Measurements from ENCODE around the gene TRAF3IP1.
"Not testable (repeated sequence)": the region's sequence is repeated elsewhere in the genome, so short reads cannot be mapped to it uniquely, and the experiment has no call there.

Gene TRAF3IP1

GRCh38 chr2:238344035-238344434, 23.7 kb downstream of the TRAF3IP1 start:
- DNase-seq = no peak

GRCh38 chr2:238344517-238344916, 24.2 kb downstream of the TRAF3IP1 start:
- no peak for DNase-seq

GRCh38 chr2:238345297-238345968, 25.1 kb downstream of the TRAF3IP1 start:
- no peak for DNase-seq

GRCh38 chr2:238346544-238346943, 26.2 kb downstream of the TRAF3IP1 start:
- no peak for DNase-seq

GRCh38 chr2:238350150-238350897, 30.0 kb downstream of the TRAF3IP1 start:
- no peak for DNase-seq

- DNase-seq = no peak
Observed at GRCh38 chr2:238351315-238351714, 31.0 kb downstream of the TRAF3IP1 start.

GRCh38 chr2:238352361-238352760, 32.0 kb downstream of the TRAF3IP1 start:
- no peak for DNase-seq

GRCh38 chr2:238358769-238359168, 38.5 kb downstream of the TRAF3IP1 start:
- no peak for DNase-seq

GRCh38 chr2:238359403-238359802, 39.1 kb downstream of the TRAF3IP1 start:
- DNase-seq = no peak

GRCh38 chr2:238361877-238362276, 41.6 kb downstream of the TRAF3IP1 start:
- DNase-seq = no peak

GRCh38 chr2:238362626-238363025, 42.3 kb downstream of the TRAF3IP1 start:
- DNase-seq = no peak

GRCh38 chr2:238369591-238370040, 49.3 kb downstream of the TRAF3IP1 start:
- no peak for DNase-seq

- no peak for DNase-seq
Observed at GRCh38 chr2:238370094-238370822, 49.9 kb downstream of the TRAF3IP1 start.

GRCh38 chr2:238370823-238371372, 50.6 kb downstream of the TRAF3IP1 start:
- DNase-seq = no peak

- not testable (repeated sequence) for DNase-seq
Observed at GRCh38 chr2:238372277-238372676, 52.0 kb downstream of the TRAF3IP1 start.

- no peak for DNase-seq
Observed at GRCh38 chr2:238376884-238377391, 56.6 kb downstream of the TRAF3IP1 start.

- DNase-seq = no peak
Observed at GRCh38 chr2:238378230-238379095, 58.1 kb downstream of the TRAF3IP1 start.

GRCh38 chr2:238379096-238379810, 58.9 kb downstream of the TRAF3IP1 start:
- no peak for DNase-seq

GRCh38 chr2:238380336-238380735, 60.0 kb downstream of the TRAF3IP1 start:
- no peak for DNase-seq

- DNase-seq = no peak
Observed at GRCh38 chr2:238380785-238381184, 60.5 kb downstream of the TRAF3IP1 start.

- no peak for DNase-seq
Observed at GRCh38 chr2:238381341-238382115, 61.2 kb downstream of the TRAF3IP1 start.
